ENCODE data around the gene BBX. TPM values are rescaled to one million over a fixed set of nuclear protein-coding genes. Genes with fewer than 3 reads are reported as not detected.

The BBX gene
- total and polyA plus RNA-seq, 2 of the 4 experiments (the other 2 are of a cell fraction): 13.6 to 107 TPM

GRCh38 chr3:107657971-107658370, 135.2 kb downstream of the BBX start:
- no peak overlapping the region for H3K27ac ChIP-seq (ENCODE audit: insufficient read depth, low read length)
- H3K9me1 ChIP-seq (ENCODE audit: insufficient read depth, low read length): no peaks in the 10 kb centered on the region
- no peak overlapping the region for H2BK120ac ChIP-seq (ENCODE audit: low read depth, low read length)
- H3K4me2 ChIP-seq (ENCODE audit: low read depth, low read length): peak overlapping the region; percentile 20; the same call in 1 of the 2 replicates
- H4K5ac ChIP-seq (ENCODE audit: low read depth, low read length): no peak overlapping the region; the same call in 1 of the 2 replicates
- peaks cover 5% of the 10 kb centered on the region for H3K4me1 ChIP-seq (ENCODE audit: control insufficient read depth, insufficient read depth, low read length)
- H2AK9ac ChIP-seq (replicated peaks; ENCODE audit: low read depth, low read length, poor library complexity): no peak overlapping the region
- no peaks in the 10 kb centered on the region for H3K27me3 ChIP-seq (ENCODE audit: control insufficient read depth, insufficient read depth, low read length)
- H3K4me3 ChIP-seq (ENCODE audit: insufficient read depth, low read depth, low read length): no peak overlapping the region
- H2BK5ac ChIP-seq (ENCODE audit: low read depth, low read length, poor library complexity, severe bottlenecking): peak overlapping the region; percentile 2
- no peak overlapping the region for H3K18ac ChIP-seq (ENCODE audit: low read depth, low read length)
- intact Hi-C loops (cut with micrococcal nuclease): loop anchor here (2.0 kb wide), 1 partner anchor 819 kb away; no protein-coding TSS in a partner anchor
- no peak overlapping the region for H2BK15ac ChIP-seq (ENCODE audit: low read depth, low read length)
- ChIA-PET CTCF (no interaction called here), POLR2A (ENCODE audit: unreplicated experiment) (no interaction called here)
- dilution Hi-C loops (cut with HindIII; ENCODE audit: low sequenced_read_pairs, unreplicated experiment): no loop called here
- H2BK20ac ChIP-seq (ENCODE audit: low read depth, low read length): no peak overlapping the region
- no peak overlapping the region for H4K8ac ChIP-seq (ENCODE audit: low read depth in 2 of 2, low read length in 2 of 2)
- TF ChIP-seq MAZ (IDR thresholded peaks at IDR 0.05; ENCODE audit: borderline replicate concordance, low read depth, low read length) (no peak), RCOR1 (IDR thresholded peaks at IDR 0.05; ENCODE audit: insufficient replicate concordance, low read length) (no peak), NFE2L2 (IDR thresholded peaks at IDR 0.05; ENCODE audit: low read depth, low read length) (no peak), CEBPB (IDR thresholded peaks at IDR 0.05; ENCODE audit: low read depth, low read length) (peak; percentile 75), BHLHE40 (IDR thresholded peaks at IDR 0.05; ENCODE audit: low read depth, low read length) (no peak)
- TF ChIP-seq, protein P1, sequence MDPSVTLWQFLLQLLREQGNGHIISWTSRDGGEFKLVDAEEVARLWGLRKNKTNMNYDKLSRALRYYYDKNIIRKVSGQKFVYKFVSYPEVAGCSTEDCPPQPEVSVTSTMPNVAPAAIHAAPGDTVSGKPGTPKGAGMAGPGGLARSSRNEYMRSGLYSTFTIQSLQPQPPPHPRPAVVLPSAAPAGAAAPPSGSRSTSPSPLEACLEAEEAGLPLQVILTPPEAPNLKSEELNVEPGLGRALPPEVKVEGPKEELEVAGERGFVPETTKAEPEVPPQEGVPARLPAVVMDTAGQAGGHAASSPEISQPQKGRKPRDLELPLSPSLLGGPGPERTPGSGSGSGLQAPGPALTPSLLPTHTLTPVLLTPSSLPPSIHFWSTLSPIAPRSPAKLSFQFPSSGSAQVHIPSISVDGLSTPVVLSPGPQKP (IDR thresholded peaks at IDR 0.05; ENCODE audit: borderline replicate concordance, low read depth, low read length): no peak
- H3K79me1 ChIP-seq (ENCODE audit: low read depth in 1 of 2, low read length in 2 of 2): peaks cover 2 to 8% of the 10 kb centered on the region in 2 experiments; a peak in 3 of 4 replicates
- H3K9ac ChIP-seq (ENCODE audit: low read depth, low read length): no peak overlapping the region
- H4K20me1 ChIP-seq (ENCODE audit: insufficient read depth, low read length): no peaks in the 10 kb centered on the region
- BruUV-seq (replicated peaks): no TSS peak
- no peaks in the 10 kb centered on the region for H3K36me3 ChIP-seq (ENCODE audit: control insufficient read depth, insufficient read depth, low read length)
- no peak overlapping the region for H2AFZ ChIP-seq (replicated peaks; ENCODE audit: low read length, poor library complexity)
- no peak overlapping the region for H2AK5ac ChIP-seq (ENCODE audit: low read depth, low read length)
- in situ Hi-C loops (cut with MboI; ENCODE audit: low sequenced_read_pairs): no loop called here
- no peak overlapping the region for H3K23ac ChIP-seq (ENCODE audit: low read depth, low read length)
- peak; percentile 70 for DNase-seq
- no peak overlapping the region for H4K91ac ChIP-seq (ENCODE audit: insufficient read depth, low read depth, low read length)
- no peak overlapping the region for H3K56ac ChIP-seq (ENCODE audit: extremely low read depth, insufficient read depth, low read length)
- ATAC-seq (ENCODE audit: low read depth): peak; percentile 42; the same call in 1 of the 2 replicates
- no peak overlapping the region for H3K14ac ChIP-seq (replicated peaks; ENCODE audit: low read depth, low read length)
- H3K9me3 ChIP-seq (ENCODE audit: control insufficient read depth, insufficient read depth, low read length): no peaks in the 10 kb centered on the region
- no CpG with 5 or more reads among the region's 2 CpGs for WGBS, 2 experiments (ENCODE audit: extremely low coverage in 2 of 2, insufficient read length in 1 of 2)
- H3K4ac ChIP-seq (ENCODE audit: low read depth, low read length): no peak overlapping the region

Data from IMR-90 (cell line).